LNCAP (cell line): Measurements from ENCODE around the gene IQCF6.

Experiments
- TF ChIP-seq, protein P1 (sequence below): fragments of 450-650 bp; IDR thresholded peaks from 2 replicates; pipeline ENCODE4 v1.5.1; 2017; ENCODE audit warnings: mild to moderate bottlenecking

IQCF6 gene

GRCh38 chr3:51733859-51734571 is 45.0 kb downstream of the IQCF6 start:
- TF ChIP-seq, protein P1, sequence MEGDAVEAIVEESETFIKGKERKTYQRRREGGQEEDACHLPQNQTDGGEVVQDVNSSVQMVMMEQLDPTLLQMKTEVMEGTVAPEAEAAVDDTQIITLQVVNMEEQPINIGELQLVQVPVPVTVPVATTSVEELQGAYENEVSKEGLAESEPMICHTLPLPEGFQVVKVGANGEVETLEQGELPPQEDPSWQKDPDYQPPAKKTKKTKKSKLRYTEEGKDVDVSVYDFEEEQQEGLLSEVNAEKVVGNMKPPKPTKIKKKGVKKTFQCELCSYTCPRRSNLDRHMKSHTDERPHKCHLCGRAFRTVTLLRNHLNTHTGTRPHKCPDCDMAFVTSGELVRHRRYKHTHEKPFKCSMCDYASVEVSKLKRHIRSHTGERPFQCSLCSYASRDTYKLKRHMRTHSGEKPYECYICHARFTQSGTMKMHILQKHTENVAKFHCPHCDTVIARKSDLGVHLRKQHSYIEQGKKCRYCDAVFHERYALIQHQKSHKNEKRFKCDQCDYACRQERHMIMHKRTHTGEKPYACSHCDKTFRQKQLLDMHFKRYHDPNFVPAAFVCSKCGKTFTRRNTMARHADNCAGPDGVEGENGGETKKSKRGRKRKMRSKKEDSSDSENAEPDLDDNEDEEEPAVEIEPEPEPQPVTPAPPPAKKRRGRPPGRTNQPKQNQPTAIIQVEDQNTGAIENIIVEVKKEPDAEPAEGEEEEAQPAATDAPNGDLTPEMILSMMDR, result no peak

DNA sequence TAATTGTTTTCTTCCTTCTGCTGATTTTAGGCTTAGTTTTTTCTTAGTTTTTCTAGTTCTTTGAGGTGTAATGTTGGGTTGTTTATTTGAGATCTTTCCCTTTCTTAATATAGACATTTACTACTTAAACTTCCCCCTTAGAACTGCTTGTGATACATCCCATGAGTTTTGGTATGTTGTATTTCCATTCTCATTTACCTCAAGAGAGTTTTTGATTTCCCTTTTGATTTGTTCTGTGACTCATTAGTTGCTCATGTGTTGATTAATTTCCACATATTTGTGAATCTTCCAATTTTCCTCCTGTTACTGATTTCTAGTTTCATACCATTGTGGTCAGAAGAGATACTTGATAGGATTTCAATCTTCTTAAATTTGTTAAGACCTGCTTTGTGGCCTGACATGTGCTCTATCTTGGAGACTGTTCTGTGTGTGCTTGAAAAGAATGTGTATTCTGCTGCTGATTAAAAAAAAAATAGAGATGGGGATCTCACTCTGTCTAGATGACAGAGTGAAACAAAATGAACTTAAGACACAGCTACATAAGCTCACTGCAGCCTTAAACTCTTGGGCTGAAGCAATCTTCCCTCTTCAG is 49.9 kb downstream of the IQCF6 start:
- TF ChIP-seq, protein P1, result no peak
